GM19238 (cell line): ENCODE results near the gene CYP2A7.
"Not testable (repeated sequence)": the region's sequence is repeated elsewhere in the genome, so short reads cannot be mapped to it uniquely, and the experiment has no call there.

ENCODE experiments used
- DNase-seq: peaks from one replicate; pipeline ENCODE4 v3.0.0; 2011; ENCODE audit warnings: low spot score; ENCODE audit not compliant: insufficient read length

Gene CYP2A7

GRCh38 chr19:40842997-40843652, 38.9 kb downstream of the CYP2A7 start:
- DNase-seq, result not testable (repeated sequence)

- DNase-seq, result not testable (repeated sequence)
Measured at GRCh38 chr19:40842012-40842411, 40.0 kb downstream of the CYP2A7 start.

GRCh38 chr19:40838477-40838876, 43.6 kb downstream of the CYP2A7 start:
- not testable (repeated sequence) for DNase-seq

GRCh38 chr19:40836754-40837429, 45.1 kb downstream of the CYP2A7 start:
- DNase-seq, result no peak

- DNase-seq, result not testable (repeated sequence)
Measured at GRCh38 chr19:40833728-40834533, 48.1 kb downstream of the CYP2A7 start.

- DNase-seq, result not testable (repeated sequence)
Measured at GRCh38 chr19:40832431-40832790, 49.6 kb downstream of the CYP2A7 start.

GRCh38 chr19:40831502-40832430, 50.3 kb downstream of the CYP2A7 start:
- no peak for DNase-seq

GRCh38 chr19:40830741-40831140, 51.3 kb downstream of the CYP2A7 start:
- DNase-seq, result not testable (repeated sequence)

- DNase-seq, result no peak
Measured at GRCh38 chr19:40829205-40829604, 52.8 kb downstream of the CYP2A7 start.

- no peak for DNase-seq
Measured at GRCh38 chr19:40827386-40828247, 54.4 kb downstream of the CYP2A7 start.

GRCh38 chr19:40826699-40827385, 55.2 kb downstream of the CYP2A7 start:
- DNase-seq, result not testable (repeated sequence)

- DNase-seq, result not testable (repeated sequence)
Measured at GRCh38 chr19:40826312-40826698, 55.7 kb downstream of the CYP2A7 start.

- DNase-seq, result not testable (repeated sequence)
Measured at GRCh38 chr19:40825460-40826095, 56.5 kb downstream of the CYP2A7 start.
